Left renal pelvis (tissue), 4 donors: ENCODE measurements around the gene WASHC2C. TPM values are rescaled to one million over a fixed set of nuclear protein-coding genes. Genes with fewer than 3 reads are reported as not detected.
A peak's percentile ranks its signal among the peaks of the same experiment; 100 is the strongest.
"Not testable (repeated sequence)": the region's sequence is repeated elsewhere in the genome, so short reads cannot be mapped to it uniquely, and the experiment has no call there.

ENCODE experiments used
- DNase-seq, 4 donors: peaks; one replicate each; pipeline ENCODE4 v3.0.0-alpha.2; 2013; ENCODE audit warnings: low read depth in 4 of 4, low spot score in 3 of 4
- polyA plus RNA-seq, 4 donors: library from polyadenylated mRNA; unstranded; fragments of 120-200 nt; gene quantifications; one replicate each; pipeline ENCODE4 v1.2.1, GENCODE V29; 2013; ENCODE audit not compliant: insufficient read length in 4 of 4

WASHC2C gene, protein sequence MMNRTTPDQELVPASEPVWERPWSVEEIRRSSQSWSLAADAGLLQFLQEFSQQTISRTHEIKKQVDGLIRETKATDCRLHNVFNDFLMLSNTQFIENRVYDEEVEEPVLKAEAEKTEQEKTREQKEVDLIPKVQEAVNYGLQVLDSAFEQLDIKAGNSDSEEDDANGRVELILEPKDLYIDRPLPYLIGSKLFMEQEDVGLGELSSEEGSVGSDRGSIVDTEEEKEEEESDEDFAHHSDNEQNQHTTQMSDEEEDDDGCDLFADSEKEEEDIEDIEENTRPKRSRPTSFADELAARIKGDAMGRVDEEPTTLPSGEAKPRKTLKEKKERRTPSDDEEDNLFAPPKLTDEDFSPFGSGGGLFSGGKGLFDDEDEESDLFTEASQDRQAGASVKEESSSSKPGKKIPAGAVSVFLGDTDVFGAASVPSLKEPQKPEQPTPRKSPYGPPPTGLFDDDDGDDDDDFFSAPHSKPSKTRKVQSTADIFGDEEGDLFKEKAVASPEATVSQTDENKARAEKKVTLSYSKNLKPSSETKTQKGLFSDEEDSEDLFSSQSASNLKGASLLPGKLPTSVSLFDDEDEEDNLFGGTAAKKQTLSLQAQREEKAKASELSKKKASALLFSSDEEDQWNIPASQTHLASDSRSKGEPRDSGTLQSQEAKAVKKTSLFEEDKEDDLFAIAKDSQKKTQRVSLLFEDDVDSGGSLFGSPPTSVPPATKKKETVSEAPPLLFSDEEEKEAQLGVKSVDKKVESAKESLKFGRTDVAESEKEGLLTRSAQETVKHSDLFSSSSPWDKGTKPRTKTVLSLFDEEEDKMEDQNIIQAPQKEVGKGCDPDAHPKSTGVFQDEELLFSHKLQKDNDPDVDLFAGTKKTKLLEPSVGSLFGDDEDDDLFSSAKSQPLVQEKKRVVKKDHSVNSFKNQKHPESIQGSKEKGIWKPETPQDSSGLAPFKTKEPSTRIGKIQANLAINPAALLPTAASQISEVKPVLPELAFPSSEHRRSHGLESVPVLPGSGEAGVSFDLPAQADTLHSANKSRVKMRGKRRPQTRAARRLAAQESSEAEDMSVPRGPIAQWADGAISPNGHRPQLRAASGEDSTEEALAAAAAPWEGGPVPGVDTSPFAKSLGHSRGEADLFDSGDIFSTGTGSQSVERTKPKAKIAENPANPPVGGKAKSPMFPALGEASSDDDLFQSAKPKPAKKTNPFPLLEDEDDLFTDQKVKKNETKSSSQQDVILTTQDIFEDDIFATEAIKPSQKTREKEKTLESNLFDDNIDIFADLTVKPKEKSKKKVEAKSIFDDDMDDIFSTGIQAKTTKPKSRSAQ (N-terminal part only)
- 10 to 100 TPM; 42.5 to 71.6 (median 59.8) TPM for polyA plus RNA-seq

GRCh38 chr10:45726703-45727420 is at the start of gene WASHC2C:
Gene WASHC2C, plus strand, starts transcription at chr10:45727266. Its CDS starts 52 bp downstream, at chr10:45727318.
- DNase-seq: peak; percentile 1 to 62 (median 28)

DNA sequence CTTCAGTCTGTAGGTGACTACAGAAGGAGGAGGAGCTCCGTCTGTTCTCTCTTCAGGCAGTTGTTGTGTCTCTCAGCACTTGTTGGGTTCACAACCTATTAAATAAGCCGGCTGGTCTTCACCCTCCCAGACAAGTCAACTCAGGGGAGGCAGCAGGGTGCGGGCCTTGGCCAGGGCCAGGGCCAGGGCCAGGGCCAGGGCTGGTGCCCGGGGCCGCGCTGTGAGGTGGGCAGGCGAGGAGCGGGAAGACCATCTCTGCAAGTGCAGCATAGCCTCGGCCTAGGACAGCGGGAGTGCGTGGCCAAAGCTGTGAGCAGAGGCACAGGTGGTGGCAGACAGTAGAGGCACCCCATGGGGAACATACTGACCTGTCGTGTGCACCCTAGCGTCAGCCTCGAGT is 48.6 kb upstream of the WASHC2C start:
- DNase-seq: not testable (repeated sequence)

DNA sequence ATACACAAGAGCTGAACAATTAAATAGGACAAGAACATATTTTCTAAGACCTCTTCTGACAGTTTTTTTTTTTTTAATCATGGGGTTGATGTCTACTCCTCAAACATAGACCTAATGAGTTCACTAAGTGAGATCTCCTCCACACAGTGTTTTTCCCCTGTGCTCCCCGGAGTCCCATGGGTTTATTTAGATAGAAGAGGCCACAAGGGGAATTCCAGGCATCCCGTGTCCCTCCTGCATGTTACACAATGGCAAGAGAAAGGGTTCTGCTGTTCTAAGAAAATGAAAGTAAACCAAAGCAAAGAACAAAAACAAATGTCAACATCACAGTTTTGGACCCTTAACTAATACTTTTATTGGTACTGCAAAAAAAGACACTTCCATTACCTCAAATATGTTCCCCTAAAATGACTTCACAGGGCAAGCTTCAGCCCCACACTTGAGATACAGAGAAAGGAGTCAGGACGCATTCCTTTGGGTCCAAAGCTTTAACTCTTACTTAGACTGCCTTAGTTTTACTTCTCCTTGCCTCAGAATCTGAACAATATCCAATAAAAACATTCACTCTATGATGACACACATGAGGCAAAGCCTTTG is 16.8 kb upstream of the WASHC2C start:
- not testable (repeated sequence) for DNase-seq

GRCh38 chr10:45711223-45711622 is 15.8 kb upstream of the WASHC2C start:
- not testable (repeated sequence) for DNase-seq

GRCh38 chr10:45717053-45717452 is 10.0 kb upstream of the WASHC2C start:
- DNase-seq: not testable (repeated sequence)

DNA sequence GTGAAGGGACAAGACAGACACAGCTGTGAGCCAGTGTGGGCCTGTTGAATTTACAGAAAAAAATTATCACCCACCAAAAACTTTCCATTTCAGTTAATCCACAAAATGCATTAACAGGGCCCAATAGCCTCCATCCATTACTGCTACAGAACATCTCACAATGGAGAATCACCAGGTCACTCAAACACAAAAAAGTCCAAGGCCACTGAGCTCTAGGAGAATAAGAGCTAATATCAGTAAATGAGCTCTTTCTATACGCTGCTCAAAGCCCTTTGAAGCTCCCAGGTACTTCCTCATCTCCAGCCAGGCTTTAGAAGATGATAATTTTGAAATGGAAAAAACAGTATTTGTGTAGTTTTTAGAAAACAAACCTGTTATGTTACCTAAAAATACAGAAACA is 9.4 kb upstream of the WASHC2C start:
- DNase-seq: not testable (repeated sequence)

- DNase-seq: not testable (repeated sequence)
These were observed 5.6 kb upstream of the WASHC2C start for GRCh38 chr10:45721503-45721902.

- DNase-seq: not testable (repeated sequence)
These were observed 3.2 kb upstream of the WASHC2C start for GRCh38 chr10:45723851-45724250.

DNA sequence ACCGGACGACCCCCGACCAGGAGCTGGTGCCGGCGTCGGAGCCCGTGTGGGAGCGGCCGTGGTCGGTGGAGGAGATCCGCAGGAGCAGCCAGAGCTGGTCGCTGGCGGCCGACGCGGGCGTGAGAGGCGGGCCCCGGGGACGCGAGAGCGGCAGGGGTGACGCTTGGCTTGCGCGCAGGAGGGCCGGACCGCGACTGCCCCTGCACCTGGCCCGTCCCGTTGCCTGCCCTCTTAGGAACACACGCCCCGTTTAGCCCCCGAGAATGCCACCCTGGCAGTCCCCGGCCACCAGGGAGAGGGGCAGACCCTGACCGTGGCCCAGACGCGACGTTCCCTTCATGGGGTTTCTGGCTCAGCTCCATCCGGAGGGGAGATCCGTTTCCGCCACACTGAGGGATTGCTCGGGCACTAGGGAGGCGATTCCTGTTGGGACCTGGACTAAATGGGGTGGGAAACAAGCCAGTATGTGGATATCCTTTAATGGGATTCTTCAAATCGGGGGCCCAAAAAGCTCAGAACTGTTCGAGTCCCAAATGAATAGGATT is 427 bp downstream of the WASHC2C start:
- not testable (repeated sequence) for DNase-seq

DNA sequence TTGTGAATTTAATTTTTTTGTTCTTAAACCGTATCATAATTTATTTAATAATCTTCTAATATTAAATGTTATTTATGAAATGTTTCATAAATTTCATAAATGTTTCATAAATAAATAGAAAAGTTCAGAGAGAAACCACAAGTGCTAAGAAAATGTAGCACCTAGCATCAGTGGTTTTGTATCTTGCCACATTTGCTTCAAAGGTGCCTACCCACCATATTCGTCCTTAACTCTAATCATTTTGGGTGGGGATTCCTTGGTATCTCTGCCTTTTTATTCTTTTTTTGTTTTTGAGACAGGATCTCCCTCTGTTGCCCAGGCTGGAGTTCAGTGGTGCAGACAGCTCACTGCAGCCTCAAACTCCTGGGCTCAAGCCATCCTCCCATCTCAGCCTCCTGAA is 7.4 kb downstream of the WASHC2C start:
- not testable (repeated sequence) for DNase-seq

GRCh38 chr10:45734867-45735266 is 7.8 kb downstream of the WASHC2C start:
- DNase-seq: not testable (repeated sequence)

DNA sequence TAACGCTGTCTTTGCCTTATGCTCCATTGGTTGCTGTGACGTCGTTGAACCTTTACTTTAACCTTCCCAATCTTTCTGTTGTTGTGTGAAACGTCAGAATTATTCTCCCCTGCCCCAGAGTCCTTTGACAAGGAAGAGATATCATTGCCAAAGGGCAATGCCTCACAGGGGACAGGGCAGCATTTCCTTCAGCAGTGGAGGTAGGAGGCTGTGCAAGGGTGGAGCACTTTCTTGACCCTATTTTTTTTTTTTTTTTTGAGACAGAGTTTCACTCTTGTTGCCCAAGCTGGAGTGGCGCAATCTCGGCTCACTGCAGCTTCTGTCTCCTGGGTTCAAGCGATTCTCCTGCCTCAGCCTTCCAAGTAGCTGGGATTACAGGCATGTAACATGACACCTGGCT is 14.5 kb downstream of the WASHC2C start:
- not testable (repeated sequence) for DNase-seq

GRCh38 chr10:45742014-45742413 is 14.9 kb downstream of the WASHC2C start:
- not testable (repeated sequence) for DNase-seq

DNA sequence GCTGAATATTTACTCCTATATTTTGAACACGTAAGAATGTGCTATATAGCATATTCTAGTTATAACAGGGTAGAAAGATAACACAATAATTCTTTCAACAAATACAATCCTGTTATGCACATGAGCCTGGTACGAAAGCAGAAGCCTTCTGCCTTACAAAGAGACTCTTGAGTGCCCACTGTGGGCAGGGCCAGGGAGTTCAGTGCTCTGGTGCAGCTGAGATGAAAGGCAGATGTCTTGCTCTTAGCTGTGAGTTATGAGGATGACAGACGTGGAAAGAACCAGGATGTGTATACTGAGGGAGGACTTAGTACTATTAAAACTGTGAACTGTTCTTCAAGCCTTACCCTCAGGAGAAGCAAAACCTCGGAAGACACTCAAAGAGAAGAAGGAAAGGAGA is 24.1 kb downstream of the WASHC2C start:
- not testable (repeated sequence) for DNase-seq

DNA sequence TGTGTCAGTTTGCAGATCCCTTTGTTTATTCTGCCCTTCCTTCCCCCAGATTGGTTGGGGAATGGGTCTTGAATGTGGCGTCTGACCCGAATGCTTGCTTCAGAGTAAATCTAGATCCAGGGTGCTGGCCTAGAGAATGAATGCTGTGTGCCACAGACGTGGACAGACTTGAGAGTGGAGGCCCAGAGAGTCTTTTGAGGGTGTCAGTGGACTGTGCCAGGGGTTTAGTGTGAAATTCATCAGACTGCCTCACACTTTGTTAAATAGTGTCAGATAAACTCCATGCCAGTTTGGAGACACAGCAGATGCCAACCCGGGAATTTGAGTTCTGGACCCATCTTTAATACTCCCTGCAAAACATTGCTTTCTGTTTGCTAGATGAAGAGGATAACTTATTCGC is 25.1 kb downstream of the WASHC2C start:
- DNase-seq: not testable (repeated sequence)

- DNase-seq: not testable (repeated sequence)
These were observed 27.0 kb downstream of the WASHC2C start for GRCh38 chr10:45753979-45754495.

DNA sequence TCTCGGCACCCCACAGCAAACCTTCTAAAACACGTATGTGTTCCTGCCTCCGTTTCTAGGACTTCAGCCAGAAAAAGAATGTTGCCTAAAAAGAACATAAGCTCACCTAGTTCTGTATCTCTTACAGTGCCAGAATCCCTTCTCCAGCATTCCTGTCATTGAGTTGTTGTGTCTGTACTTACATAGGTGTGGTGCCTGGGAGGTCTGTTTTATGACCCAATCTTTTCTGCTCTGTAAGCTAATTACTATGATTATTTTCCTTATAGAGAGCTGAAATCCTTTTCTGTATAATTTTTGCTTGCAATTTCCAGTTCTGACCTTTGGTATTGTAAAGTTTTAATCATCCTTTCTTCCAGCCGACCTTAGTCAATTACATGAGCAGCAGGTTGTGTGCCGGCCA is 28.0 kb downstream of the WASHC2C start:
- not testable (repeated sequence) for DNase-seq

GRCh38 chr10:45756065-45756464 is 29.0 kb downstream of the WASHC2C start:
- DNase-seq: not testable (repeated sequence)
